Measurements from ENCODE around the gene TRNAU1AP.
"Not testable (repeated sequence)": the region's sequence is repeated elsewhere in the genome, so short reads cannot be mapped to it uniquely, and the experiment has no call there.

The TRNAU1AP gene

DNA sequence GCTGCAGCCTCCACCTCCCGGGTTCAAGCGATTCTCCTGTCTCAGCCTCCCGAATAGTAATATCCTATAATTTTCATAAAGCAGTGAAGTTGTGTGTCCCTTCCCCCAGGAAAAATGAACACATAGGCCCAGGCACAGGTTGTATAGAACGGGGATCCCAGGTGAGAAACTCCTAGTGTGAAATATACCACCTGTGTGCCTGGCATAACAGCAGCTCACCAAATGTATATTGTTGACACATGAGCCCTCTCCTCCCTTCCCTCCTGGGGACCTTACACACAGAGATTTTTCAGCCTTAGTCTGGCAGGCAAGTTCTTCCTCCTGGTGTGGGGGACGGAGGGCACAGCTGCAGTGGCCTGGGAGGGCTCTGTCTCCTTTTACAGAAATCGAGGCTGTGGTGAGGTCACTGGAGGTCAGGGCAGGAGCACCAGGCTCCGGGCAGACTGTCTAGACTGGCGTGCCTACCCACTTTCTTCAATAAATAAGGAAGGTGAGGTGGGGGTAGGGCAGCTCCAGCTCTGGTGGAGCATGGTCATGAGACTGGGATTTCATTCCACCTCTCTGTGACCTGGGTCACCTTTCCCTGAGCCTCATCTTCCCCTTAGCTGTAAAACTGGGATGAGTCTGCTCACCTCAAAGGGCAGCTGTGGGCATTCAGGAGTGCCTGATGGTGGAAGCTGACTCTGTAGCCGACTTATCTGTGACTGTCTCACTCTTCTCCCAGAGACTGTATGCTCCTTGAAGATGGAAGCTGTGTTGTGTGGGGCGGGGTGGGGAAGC lies 32.7 kb upstream of the TRNAU1AP start:
- H2AFZ ChIP-seq (ENCODE audit: low read depth, low read length), result no peak overlapping the region

GRCh38 chr1:28520796-28521195 lies 32.1 kb upstream of the TRNAU1AP start:
- Histone ChIP-seq H3K4me1 (ENCODE audit: low read length) (peaks cover 20% of the 10 kb centered on the region), H3K79me2 (ENCODE audit: low read length) (peaks cover 79% of the 10 kb centered on the region)
- H3K4me3 ChIP-seq (ENCODE audit: low read length); H3K36me3 ChIP-seq (replicated peaks; ENCODE audit: low read depth, low read length); H4K20me1 ChIP-seq (ENCODE audit: insufficient read depth, low read length); H3K27me3 ChIP-seq (ENCODE audit: low read depth, low read length); H3K9me3 ChIP-seq (ENCODE audit: insufficient read depth, low read length); H2AFZ ChIP-seq (ENCODE audit: low read depth, low read length); H3K27ac ChIP-seq (ENCODE audit: low read length); H3K9ac ChIP-seq (ENCODE audit: low read length); H3K4me2 ChIP-seq (ENCODE audit: low read length): not testable (repeated sequence)

More for the DNA sequence above, 32.7 kb upstream of the TRNAU1AP start:
- Histone ChIP-seq H3K36me3 (replicated peaks; ENCODE audit: low read depth, low read length) (peaks cover 4% of the 10 kb centered on the region), H3K4me1 (ENCODE audit: low read length) (peaks cover 20% of the 10 kb centered on the region), H3K4me3 (ENCODE audit: low read length) (no peak overlapping the region), H3K79me2 (ENCODE audit: low read length) (peaks cover 72% of the 10 kb centered on the region), H3K9ac (ENCODE audit: low read length) (no peak overlapping the region), H3K27ac (ENCODE audit: low read length) (no peak overlapping the region), H4K20me1 (ENCODE audit: insufficient read depth, low read length) (0 out of 2 replicates have a peak, but pooled peaks cover 4% of the 10 kb centered on the region), H3K27me3 (ENCODE audit: low read depth, low read length) (no peaks in the 10 kb centered on the region), H3K9me3 (ENCODE audit: insufficient read depth, low read length) (no peaks in the 10 kb centered on the region), H3K4me2 (ENCODE audit: low read length) (0 out of 2 replicates have a peak overlapping the region, but pooled peaks have one; percentile 9)
- TF ChIP-seq EZH2phosphoT487 (IDR thresholded peaks at IDR 0.05; ENCODE audit: low read depth) (no peak), CTCF (IDR thresholded peaks at IDR 0.05; ENCODE audit: low read depth, low read length) (no peak)

DNA sequence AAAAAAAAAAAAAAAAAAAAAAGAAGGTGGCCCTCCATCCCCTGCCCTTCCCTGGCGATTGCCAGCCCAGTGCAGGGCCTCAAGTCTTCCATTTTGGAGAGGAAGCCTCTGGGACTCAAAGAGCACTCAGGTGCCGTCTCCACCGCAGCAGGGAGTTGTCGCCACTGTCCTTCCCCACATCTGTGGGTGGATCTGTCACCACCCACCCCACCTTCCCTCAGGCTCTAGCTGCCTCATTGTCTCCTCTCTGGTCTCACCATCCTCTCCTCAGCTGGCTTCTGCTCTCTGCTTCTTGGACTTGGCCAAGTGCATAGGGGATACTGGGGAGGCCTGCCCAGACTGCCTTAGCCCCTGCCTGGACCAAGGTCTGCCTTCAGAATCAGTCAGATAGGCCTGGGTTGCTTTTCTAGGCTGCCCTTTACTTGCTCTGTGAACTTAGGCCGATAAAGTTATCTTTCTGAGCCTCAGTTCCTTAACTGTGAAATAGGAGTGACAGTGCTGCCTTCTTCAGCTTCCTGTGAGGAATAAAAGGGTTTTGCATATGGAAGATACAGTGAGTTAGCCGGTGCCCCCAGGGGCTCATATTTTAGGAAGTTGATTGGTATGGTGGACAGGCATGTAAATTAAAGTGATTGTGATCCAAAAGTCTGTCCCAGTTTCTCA lies 31.3 kb upstream of the TRNAU1AP start:
- Histone ChIP-seq H3K9me3 (ENCODE audit: insufficient read depth, low read length) (no peaks in the 10 kb centered on the region), H3K4me2 (ENCODE audit: low read length) (no peak overlapping the region), H3K79me2 (ENCODE audit: low read length) (peaks cover 87% of the 10 kb centered on the region), H4K20me1 (ENCODE audit: insufficient read depth, low read length) (0 out of 2 replicates have a peak, but pooled peaks cover 4% of the 10 kb centered on the region), H3K27ac (ENCODE audit: low read length) (no peak overlapping the region), H3K27me3 (ENCODE audit: low read depth, low read length) (no peaks in the 10 kb centered on the region), H3K4me3 (ENCODE audit: low read length) (no peak overlapping the region), H2AFZ (ENCODE audit: low read depth, low read length) (no peak overlapping the region), H3K4me1 (ENCODE audit: low read length) (peaks cover 17% of the 10 kb centered on the region), H3K36me3 (replicated peaks; ENCODE audit: low read depth, low read length) (peaks cover 4% of the 10 kb centered on the region), H3K9ac (ENCODE audit: low read length) (no peak overlapping the region)
- no peak for TF ChIP-seq CTCF (IDR thresholded peaks at IDR 0.05; ENCODE audit: low read depth, low read length)
- TF ChIP-seq EZH2phosphoT487 (IDR thresholded peaks at IDR 0.05; ENCODE audit: low read depth), result no peak

GRCh38 chr1:28522537-28522936 lies 30.3 kb upstream of the TRNAU1AP start:
- H3K36me3 ChIP-seq (replicated peaks; ENCODE audit: low read depth, low read length); H3K27ac ChIP-seq (ENCODE audit: low read length); H4K20me1 ChIP-seq (ENCODE audit: insufficient read depth, low read length); H3K4me1 ChIP-seq (ENCODE audit: low read length); H2AFZ ChIP-seq (ENCODE audit: low read depth, low read length); H3K9me3 ChIP-seq (ENCODE audit: insufficient read depth, low read length); H3K4me2 ChIP-seq (ENCODE audit: low read length); H3K9ac ChIP-seq (ENCODE audit: low read length); H3K4me3 ChIP-seq (ENCODE audit: low read length); H3K27me3 ChIP-seq (ENCODE audit: low read depth, low read length): not testable (repeated sequence)
- H3K79me2 ChIP-seq (ENCODE audit: low read length), result peaks cover 96% of the 10 kb centered on the region

DNA sequence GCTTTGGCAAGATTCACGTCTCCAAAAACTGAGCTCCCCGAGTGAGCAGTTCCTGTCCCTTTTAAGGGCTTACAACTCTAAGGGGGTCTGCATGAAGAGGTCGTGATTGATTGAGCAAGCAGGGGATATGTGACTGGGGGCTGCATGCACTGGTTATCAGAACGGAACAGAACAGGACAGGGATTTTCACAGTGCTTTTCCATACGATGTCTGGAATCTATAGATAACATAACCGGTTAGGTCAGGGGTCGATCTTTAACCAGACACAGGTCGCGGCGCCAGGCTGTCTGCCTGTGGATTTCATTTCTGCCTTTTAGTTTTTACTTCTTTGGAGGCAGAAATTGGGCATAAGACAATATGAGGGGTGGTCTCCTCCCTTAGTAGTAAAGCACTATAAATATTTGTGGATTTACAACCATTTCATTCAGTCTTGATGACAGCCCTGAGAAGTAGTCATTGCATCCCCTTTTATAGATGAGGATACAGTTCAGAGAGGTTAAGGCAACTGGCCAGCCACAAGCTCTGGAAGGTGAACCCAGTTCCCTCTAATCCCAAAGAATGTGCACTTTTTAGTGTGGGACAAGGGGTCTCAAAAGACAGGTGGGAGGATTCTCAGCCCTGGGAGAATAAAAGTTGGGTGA lies 27.8 kb upstream of the TRNAU1AP start:
- H3K36me3 ChIP-seq (replicated peaks; ENCODE audit: low read depth, low read length); H3K4me1 ChIP-seq (ENCODE audit: low read length); H2AFZ ChIP-seq (ENCODE audit: low read depth, low read length); H3K9me3 ChIP-seq (ENCODE audit: insufficient read depth, low read length); H3K9ac ChIP-seq (ENCODE audit: low read length); H3K4me2 ChIP-seq (ENCODE audit: low read length); H4K20me1 ChIP-seq (ENCODE audit: insufficient read depth, low read length); H3K27me3 ChIP-seq (ENCODE audit: low read depth, low read length); H3K4me3 ChIP-seq (ENCODE audit: low read length); H3K27ac ChIP-seq (ENCODE audit: low read length): not testable (repeated sequence)
- peaks cover 93% of the 10 kb centered on the region for H3K79me2 ChIP-seq (ENCODE audit: low read length)

Measured in OCI-LY3 (cell line).